Measurements from ENCODE around the gene FAM135A. TPM values are rescaled to one million over a fixed set of nuclear protein-coding genes. Genes with fewer than 3 reads are reported as not detected.

The FAM135A gene
- total RNA-seq, 1 experiment from 2014 or later: 20.4 TPM

DNA sequence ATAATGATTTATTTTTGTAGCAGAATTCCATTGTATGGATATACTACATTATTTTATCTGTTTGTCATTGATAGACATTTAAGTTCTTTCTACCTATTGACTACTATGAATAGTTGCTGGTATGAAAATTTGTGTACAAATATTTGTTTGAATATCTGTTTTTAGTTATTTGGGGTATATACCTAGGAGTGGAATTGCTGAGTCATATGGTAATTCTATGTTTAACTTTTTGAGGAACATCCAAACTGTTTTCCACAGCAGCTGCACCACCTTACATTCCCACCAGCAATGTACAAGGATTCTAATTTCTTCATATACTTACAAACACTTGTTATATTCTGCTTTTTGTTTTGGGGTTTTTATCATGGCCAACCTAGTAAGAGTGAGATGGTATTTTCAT is 97.3 kb downstream of the FAM135A start:
- ChIA-PET POLR2A (interaction anchor here (0.8 kb wide), 1 partner anchor 97 kb away, joined by 3 read pairs; the partner anchor contains the start of gene FAM135A), CTCF (no interaction called here)
- peaks cover 4% of the 10 kb centered on the region for H3K36me3 Mint-ChIP-seq (ENCODE audit: insufficient read depth, unreplicated experiment)
- DNase-seq (ENCODE audit: unreplicated experiment): no peak
- H3K4me1 Mint-ChIP-seq (ENCODE audit: insufficient read depth, unreplicated experiment): no peaks in the 10 kb centered on the region
- intact Hi-C loops (cut with micrococcal nuclease): no loop called here
- BruUV-seq (replicated peaks): no TSS peak
- TF ChIP-seq, protein P1, sequence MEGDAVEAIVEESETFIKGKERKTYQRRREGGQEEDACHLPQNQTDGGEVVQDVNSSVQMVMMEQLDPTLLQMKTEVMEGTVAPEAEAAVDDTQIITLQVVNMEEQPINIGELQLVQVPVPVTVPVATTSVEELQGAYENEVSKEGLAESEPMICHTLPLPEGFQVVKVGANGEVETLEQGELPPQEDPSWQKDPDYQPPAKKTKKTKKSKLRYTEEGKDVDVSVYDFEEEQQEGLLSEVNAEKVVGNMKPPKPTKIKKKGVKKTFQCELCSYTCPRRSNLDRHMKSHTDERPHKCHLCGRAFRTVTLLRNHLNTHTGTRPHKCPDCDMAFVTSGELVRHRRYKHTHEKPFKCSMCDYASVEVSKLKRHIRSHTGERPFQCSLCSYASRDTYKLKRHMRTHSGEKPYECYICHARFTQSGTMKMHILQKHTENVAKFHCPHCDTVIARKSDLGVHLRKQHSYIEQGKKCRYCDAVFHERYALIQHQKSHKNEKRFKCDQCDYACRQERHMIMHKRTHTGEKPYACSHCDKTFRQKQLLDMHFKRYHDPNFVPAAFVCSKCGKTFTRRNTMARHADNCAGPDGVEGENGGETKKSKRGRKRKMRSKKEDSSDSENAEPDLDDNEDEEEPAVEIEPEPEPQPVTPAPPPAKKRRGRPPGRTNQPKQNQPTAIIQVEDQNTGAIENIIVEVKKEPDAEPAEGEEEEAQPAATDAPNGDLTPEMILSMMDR (IDR thresholded peaks at IDR 0.05; ENCODE audit: unreplicated experiment): no peak
- H3K4me3 Mint-ChIP-seq (ENCODE audit: unreplicated experiment): no peak overlapping the region
- no peaks in the 10 kb centered on the region for H3K27me3 Mint-ChIP-seq (ENCODE audit: insufficient read depth, unreplicated experiment)
- H3K9me3 Mint-ChIP-seq (ENCODE audit: unreplicated experiment): no peaks in the 10 kb centered on the region
- H3K27ac Mint-ChIP-seq (ENCODE audit: low read depth, unreplicated experiment): no peak overlapping the region

DNA sequence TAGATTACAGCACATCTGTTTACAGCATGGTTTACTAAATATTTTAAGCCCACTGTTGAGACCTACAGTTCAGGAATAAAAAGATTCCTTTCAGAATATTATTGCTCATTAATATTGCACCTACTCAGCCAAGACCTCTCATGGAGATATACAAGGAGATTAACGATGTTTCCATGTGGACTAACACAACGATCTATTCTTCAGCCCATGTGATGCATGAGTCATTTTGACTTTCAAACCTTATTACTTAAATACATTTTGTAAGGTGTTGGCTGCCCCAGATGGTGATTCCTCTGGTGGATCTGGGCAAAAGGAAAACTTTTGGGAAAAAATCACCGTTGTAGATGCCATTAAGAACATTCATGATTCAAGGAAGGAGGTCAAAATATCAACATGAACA is 105.4 kb downstream of the FAM135A start:
- CTCF ChIA-PET: interaction anchor here (4.3 kb wide), 1 partner anchor 366 kb away, joined by 24 read pairs; no protein-coding TSS in a partner anchor
- Mint-ChIP-seq H3K27me3 (ENCODE audit: insufficient read depth, unreplicated experiment) (no peaks in the 10 kb centered on the region), H3K27ac (ENCODE audit: low read depth, unreplicated experiment) (no peak overlapping the region), H3K36me3 (ENCODE audit: insufficient read depth, unreplicated experiment) (no peaks in the 10 kb centered on the region), H3K4me1 (ENCODE audit: insufficient read depth, unreplicated experiment) (no peaks in the 10 kb centered on the region), H3K4me3 (ENCODE audit: unreplicated experiment) (no peak overlapping the region), H3K9me3 (ENCODE audit: unreplicated experiment) (no peaks in the 10 kb centered on the region)
- no TSS peak for BruUV-seq (replicated peaks)
- intact Hi-C loops (cut with micrococcal nuclease): no loop called here
- POLR2A ChIA-PET: no interaction called here
- TF ChIP-seq, protein P1 (IDR thresholded peaks at IDR 0.05; ENCODE audit: unreplicated experiment): no peak
- peak; percentile 5 for DNase-seq (ENCODE audit: unreplicated experiment)

- CTCF ChIA-PET: interaction anchor here (0.6 to 4.3 kb wide), 20 partner anchors 15 to 555 kb away, joined by 3 to 24 read pairs (median 5); partner anchors contain the start of gene SMAP1
- Mint-ChIP-seq H3K9me3 (ENCODE audit: unreplicated experiment) (no peaks in the 10 kb centered on the region), H3K36me3 (ENCODE audit: insufficient read depth, unreplicated experiment) (no peaks in the 10 kb centered on the region), H3K4me3 (ENCODE audit: unreplicated experiment) (no peak overlapping the region), H3K27ac (ENCODE audit: low read depth, unreplicated experiment) (no peak overlapping the region), H3K4me1 (ENCODE audit: insufficient read depth, unreplicated experiment) (no peaks in the 10 kb centered on the region), H3K27me3 (ENCODE audit: insufficient read depth, unreplicated experiment) (no peaks in the 10 kb centered on the region)
- peak; percentile 13 for DNase-seq (ENCODE audit: unreplicated experiment)
- no TSS peak for BruUV-seq (replicated peaks)
- POLR2A ChIA-PET: interaction anchor here (0.7 kb wide), 1 partner anchor 92 kb away, joined by 3 read pairs; no protein-coding TSS in a partner anchor
- TF ChIP-seq, protein P1 (IDR thresholded peaks at IDR 0.05; ENCODE audit: unreplicated experiment): peak; percentile 46
- intact Hi-C loops (cut with micrococcal nuclease): loop anchor here (1.0 to 10.0 kb wide), 5 partner anchors 166 to 492 kb away; partner anchors contain the start of gene B3GAT2
These were observed 107.3 kb downstream of the FAM135A start for GRCh38 chr6:70520575-70520974.

DNA sequence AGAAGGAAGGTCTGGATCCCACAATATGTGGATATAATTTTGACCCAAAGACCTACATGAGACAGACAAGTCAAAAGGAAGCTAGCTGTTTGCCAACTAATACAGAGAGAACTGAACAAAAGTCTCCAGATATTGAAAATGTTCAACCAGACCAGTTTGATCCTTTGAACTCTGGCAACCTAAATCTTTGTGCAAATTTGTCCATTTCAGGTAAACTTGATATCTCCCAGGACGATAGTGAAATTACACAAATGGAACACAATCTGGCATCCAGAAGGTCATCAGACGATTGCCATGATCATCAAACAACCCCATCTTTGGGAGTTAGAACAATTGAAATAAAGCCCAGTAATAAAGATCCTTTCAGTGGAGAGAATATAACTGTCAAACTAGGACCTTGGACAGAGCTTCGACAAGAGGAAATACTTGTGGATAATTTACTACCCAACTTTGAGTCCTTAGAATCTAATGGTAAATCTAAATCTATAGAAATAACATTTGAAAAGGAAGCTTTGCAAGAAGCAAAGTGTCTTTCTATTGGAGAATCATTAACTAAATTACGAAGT is 111.5 kb downstream of the FAM135A start:
- no peak for DNase-seq (ENCODE audit: unreplicated experiment)
- no peaks in the 10 kb centered on the region for H3K36me3 Mint-ChIP-seq (ENCODE audit: insufficient read depth, unreplicated experiment)
- H3K4me3 Mint-ChIP-seq (ENCODE audit: unreplicated experiment): no peak overlapping the region
- H3K27ac Mint-ChIP-seq (ENCODE audit: low read depth, unreplicated experiment): no peak overlapping the region
- no TSS peak for BruUV-seq (replicated peaks)
- intact Hi-C loops (cut with micrococcal nuclease): loop anchor here (5.0 to 10.0 kb wide), 2 partner anchors 213 to 430 kb away; partner anchors contain the start of gene B3GAT2
- CTCF ChIA-PET: interaction anchor here (0.9 to 3.3 kb wide), 4 partner anchors 157 to 360 kb away, joined by 3 to 15 read pairs (median 5); no protein-coding TSS in a partner anchor
- H3K9me3 Mint-ChIP-seq (ENCODE audit: unreplicated experiment): no peaks in the 10 kb centered on the region
- peaks cover 11% of the 10 kb centered on the region for H3K4me1 Mint-ChIP-seq (ENCODE audit: insufficient read depth, unreplicated experiment)
- TF ChIP-seq, protein P1 (IDR thresholded peaks at IDR 0.05; ENCODE audit: unreplicated experiment): no peak
- POLR2A ChIA-PET: interaction anchor here (2.3 kb wide), 1 partner anchor 111 kb away, joined by 7 read pairs; the partner anchor contains the start of gene FAM135A
- no peaks in the 10 kb centered on the region for H3K27me3 Mint-ChIP-seq (ENCODE audit: insufficient read depth, unreplicated experiment)

Data from MCF 10A (cell line).